AG09319 (cell line): ENCODE results near the gene CCDC177.

Source experiments
- DNase-seq: peaks from one replicate; pipeline ENCODE4 v3.0.0-alpha.2; 2010; ENCODE audit warnings: low read depth; ENCODE audit errors: extremely low read depth
- CTCF ChIP-seq: IDR thresholded peaks from 2 replicates; pipeline ENCODE4 v1.5.1; 2011; ENCODE audit warnings: low read depth, mild to moderate bottlenecking, inconsistent platforms, low read length, moderate library complexity

The CCDC177 gene

GRCh38 chr14:69551511-69551910 is 23.2 kb downstream of the CCDC177 start:
- TF ChIP-seq CTCF = no peak
- DNase-seq = no peak

- TF ChIP-seq CTCF = no peak
- DNase-seq = no peak
Measured at GRCh38 chr14:69548566-69548965, 26.1 kb downstream of the CCDC177 start.

GRCh38 chr14:69547701-69548348 is 26.8 kb downstream of the CCDC177 start:
- DNase-seq = no peak
- TF ChIP-seq CTCF = peak; percentile 49

GRCh38 chr14:69543341-69544115 is 31.1 kb downstream of the CCDC177 start:
- DNase-seq = peak; percentile 56
- TF ChIP-seq CTCF = no peak

GRCh38 chr14:69542311-69542710 is 32.4 kb downstream of the CCDC177 start:
- TF ChIP-seq CTCF = no peak
- DNase-seq = no peak

- TF ChIP-seq CTCF = no peak
- no peak for DNase-seq
Measured at GRCh38 chr14:69540654-69541335, 33.9 kb downstream of the CCDC177 start.
